Osteocyte (in vitro differentiated cells): Measurements from ENCODE around the gene FRS3. TPM values are rescaled to one million over a fixed set of nuclear protein-coding genes. Genes with fewer than 3 reads are reported as not detected.
A peak's percentile ranks its signal among the peaks of the same experiment; 100 is the strongest.

Experiments used
- DNase-seq: peaks from one replicate; pipeline ENCODE4 v3.0.0; 2021; ENCODE audit warnings: mixed read lengths; ENCODE audit not compliant: unreplicated experiment; ENCODE audit errors: extremely low spot score
- H3K27ac Mint-ChIP-seq: one replicate; pipeline ENCODE4 v1.8.0; 2021; ENCODE audit warnings: mild to moderate bottlenecking, mixed read lengths; ENCODE audit not compliant: unreplicated experiment
- H3K27me3 Mint-ChIP-seq: one replicate; pipeline ENCODE4 v1.8.0; 2021; ENCODE audit warnings: mixed read lengths; ENCODE audit not compliant: unreplicated experiment
- H3K36me3 Mint-ChIP-seq: one replicate; pipeline ENCODE4 v1.8.0; 2021; ENCODE audit warnings: mixed read lengths; ENCODE audit not compliant: unreplicated experiment
- H3K4me1 Mint-ChIP-seq: one replicate; pipeline ENCODE4 v1.8.0; 2021; ENCODE audit warnings: mixed read lengths; ENCODE audit not compliant: unreplicated experiment
- H3K4me3 Mint-ChIP-seq: one replicate; pipeline ENCODE4 v1.8.0; 2021; ENCODE audit warnings: mild to moderate bottlenecking, moderate library complexity, mixed read lengths; ENCODE audit not compliant: unreplicated experiment
- H3K9me3 Mint-ChIP-seq: one replicate; pipeline ENCODE4 v1.8.0; 2021; ENCODE audit warnings: mixed read lengths; ENCODE audit not compliant: unreplicated experiment
- CTCF ChIP-seq: fragments of 200-600 bp; sonication (generic); IDR thresholded peaks from 2 replicates; pipeline ENCODE4 v1.5.0; 2021; ENCODE audit warnings: antibody characterized with exemption, mild to moderate bottlenecking, moderate library complexity
- long read RNA-seq: library from polyadenylated mRNA; unstranded; transcript quantifications from one replicate; pipeline ENCODE4 v2.0.0, GENCODE V29; 2021
- total RNA-seq: library from RNA; stranded (reverse); gene quantifications from 2 replicates; pipeline ENCODE4 v1.2.1, GENCODE V29; 2021

FRS3 gene
- 3.4 and 3.9 TPM in 2 replicates for total RNA-seq
- long read RNA-seq, partial matches to known transcripts: 0 of 1 reads
- long read RNA-seq, other reads (novel, unspliced or antisense): 1 of 1 reads

- peak; percentile 99 for DNase-seq
- peaks cover 23% of the 10 kb centered on the region for H3K4me1 Mint-ChIP-seq
- H3K27ac Mint-ChIP-seq: peak within 1 kb of the TSS; percentile 78
- H3K36me3 Mint-ChIP-seq: peaks cover 2% of the 10 kb centered on the region
- no peaks in the 10 kb centered on the region for H3K9me3 Mint-ChIP-seq
- H3K27me3 Mint-ChIP-seq: no peaks in the 10 kb centered on the region
- peak; percentile 92 for TF ChIP-seq CTCF
- H3K4me3 Mint-ChIP-seq: peak within 1 kb of the TSS; percentile 89
These were observed at the start of gene FRS3 for GRCh38 chr6:41779788-41780550. Gene FRS3 (minus strand): TSS chr6:41779900. CDS start chr6:41776987, 2,913 bp downstream.

- H3K27ac Mint-ChIP-seq: no peak overlapping the region
- H3K9me3 Mint-ChIP-seq: no peaks in the 10 kb centered on the region
- DNase-seq: no peak
- H3K4me3 Mint-ChIP-seq: no peak overlapping the region
- TF ChIP-seq CTCF: no peak
- no peaks in the 10 kb centered on the region for H3K36me3 Mint-ChIP-seq
- H3K4me1 Mint-ChIP-seq: peaks cover 11% of the 10 kb centered on the region
- no peaks in the 10 kb centered on the region for H3K27me3 Mint-ChIP-seq
These were observed 46.8 kb upstream of the FRS3 start for GRCh38 chr6:41826343-41827022.

GRCh38 chr6:41824571-41825569 lies 45.2 kb upstream of the FRS3 start:
- Mint-ChIP-seq H3K4me3 (no peak overlapping the region), H3K4me1 (peaks cover 11% of the 10 kb centered on the region), H3K9me3 (no peaks in the 10 kb centered on the region), H3K27me3 (no peaks in the 10 kb centered on the region), H3K36me3 (no peaks in the 10 kb centered on the region), H3K27ac (peak overlapping the region; percentile 24)
- DNase-seq: no peak
- TF ChIP-seq CTCF: no peak

GRCh38 chr6:41823178-41823577 lies 43.5 kb upstream of the FRS3 start:
- H3K36me3 Mint-ChIP-seq: no peaks in the 10 kb centered on the region
- no peaks in the 10 kb centered on the region for H3K9me3 Mint-ChIP-seq
- no peak overlapping the region for H3K4me3 Mint-ChIP-seq
- no peaks in the 10 kb centered on the region for H3K27me3 Mint-ChIP-seq
- no peak for TF ChIP-seq CTCF
- H3K4me1 Mint-ChIP-seq: peaks cover 11% of the 10 kb centered on the region
- no peak overlapping the region for H3K27ac Mint-ChIP-seq
- no peak for DNase-seq
